GM12878 (cell line): ENCODE measurements around the gene SETD1A. TPM values are rescaled to one million over a fixed set of nuclear protein-coding genes. Genes with fewer than 3 reads are reported as not detected.

Source experiments
- ATAC-seq: fragments of 200-7000 bp; cut with Tn5 transposase; 3 replicates; pipeline ENCODE4 v1.9.1; 2020; ENCODE audit warnings: mild to moderate bottlenecking, moderate library complexity
- BruUV-seq: library from RNA; stranded (reverse); fragments of 400-500 nt; replicated peaks from 2 replicates; lab custom pipeline; 2021; lab: Mats Ljungman, UMichigan
- CTCF ChIA-PET: fragments of 300-600 bp; sonication (Branson Sonifier 250); formaldehyde crosslinking; extraction: SDS; loops from one replicate; lab custom pipeline; 2021; ENCODE audit warnings: inconsistent platforms; lab: Yijun Ruan, JAX
- POLR2A ChIA-PET: fragments of 350-600 bp; formaldehyde crosslinking; extraction: SDS; loops from one replicate; lab custom pipeline; 2021; ENCODE audit warnings: inconsistent platforms; lab: Charles Lee
- RAD21 ChIA-PET: fragments of 300-600 bp; sonication (Branson Sonifier 250); formaldehyde crosslinking; loops from one replicate; lab custom pipeline; 2023; ENCODE audit warnings: antibody characterized with exemption; ENCODE audit not compliant: unreplicated experiment; lab: Charles Lee
- SMC1A ChIA-PET: fragments of 300-600 bp; sonication (Branson Sonifier 250); formaldehyde crosslinking; loops from one replicate; lab custom pipeline; 2023; ENCODE audit not compliant: unreplicated experiment, uncharacterized antibody; lab: Charles Lee
- DNase-seq: peaks from one replicate; pipeline ENCODE4 v3.0.0-alpha.2; 2011; ENCODE audit warnings: low read depth, low spot score
- FAIRE-seq: peaks from 3 replicates; lab custom pipeline; 2011; peaks lifted over from hg19 to GRCh38; lab: Jason Lieb, UNC
- H2AFZ ChIP-seq: 2 replicates; pipeline ENCODE4 v1.6.0; 2011; ENCODE audit warnings: low read depth, low read length, control low read depth; ENCODE audit not compliant: control insufficient read depth
- H3K27ac ChIP-seq: 2 replicates; pipeline ENCODE4 v1.5.1; 2011; ENCODE audit warnings: control low read depth; ENCODE audit not compliant: control insufficient read depth, insufficient read depth
- H3K27me3 ChIP-seq, 2 experiments: replicated peaks in 1 of 2; 2 replicates each; pipeline versions ENCODE4 v1.6.0 to v1.6.1; 2011; ENCODE audit warnings: low read length in 1 of 2; ENCODE audit not compliant: control insufficient read depth in 2 of 2, insufficient read depth in 2 of 2
- H3K36me3 ChIP-seq, 2 experiments: 2 replicates each; pipeline ENCODE4 v1.5.1; 2011; ENCODE audit warnings: low read length in 1 of 2; ENCODE audit not compliant: control insufficient read depth in 2 of 2, insufficient read depth in 2 of 2
- H3K4me1 ChIP-seq: 2 replicates; pipeline ENCODE4 v1.6.1; 2011; ENCODE audit warnings: mild to moderate bottlenecking, low read length, moderate library complexity, mixed read lengths; ENCODE audit not compliant: control insufficient read depth, insufficient read depth
- H3K4me2 ChIP-seq: 2 replicates; pipeline ENCODE4 v1.6.0; 2011; ENCODE audit warnings: control low read depth; ENCODE audit not compliant: control insufficient read depth, insufficient read depth
- H3K4me3 ChIP-seq: fragments of 200-600 bp; sonication (generic); 2 replicates; pipeline ENCODE4 v1.5.1; 2016
- H3K79me2 ChIP-seq: 2 replicates; pipeline ENCODE4 v1.6.0; 2011; ENCODE audit warnings: low read length; ENCODE audit not compliant: control insufficient read depth, insufficient read depth
- H3K9ac ChIP-seq: 2 replicates; pipeline ENCODE4 v1.8.0; 2011; ENCODE audit warnings: low read length, control low read depth, mixed read lengths; ENCODE audit not compliant: control insufficient read depth, insufficient read depth
- H3K9me3 ChIP-seq: replicated peaks from 3 replicates; pipeline ENCODE4 v1.5.1; 2011; ENCODE audit warnings: mild to moderate bottlenecking, low read length; ENCODE audit not compliant: control insufficient read depth, insufficient read depth
- H4K20me1 ChIP-seq: 2 replicates; pipeline ENCODE4 v1.6.0; 2011; ENCODE audit not compliant: control insufficient read depth, insufficient read depth
- CTCF ChIP-seq, 3 experiments: IDR thresholded peaks in 2 of 3; conservative IDR thresholded peaks in 1 of 3; 2 replicates each; pipeline ENCODE4 v1.5.1; 2011; ENCODE audit warnings: low read depth in 3 of 3, low read length in 3 of 3, mild to moderate bottlenecking in 3 of 3, control low read depth in 2 of 3, moderate library complexity in 2 of 3, inconsistent platforms in 1 of 3, mixed read lengths in 1 of 3; ENCODE audit not compliant: control insufficient read depth in 2 of 3, insufficient read depth in 1 of 3; ENCODE audit errors: extremely low read depth in 1 of 3
- FOXK2 ChIP-seq: fragments of 450-650 bp; IDR thresholded peaks from 2 replicates; pipeline ENCODE4 v1.6.1; 2017; ENCODE audit warnings: mild to moderate bottlenecking, moderate library complexity
- IRF4 ChIP-seq: IDR thresholded peaks from 2 replicates; pipeline ENCODE4 v1.6.1; 2011; ENCODE audit warnings: low read depth, low read length
- JUND ChIP-seq: IDR thresholded peaks from 2 replicates; pipeline ENCODE4 v1.6.1; 2012; ENCODE audit warnings: low read depth, mild to moderate bottlenecking, low read length, improper control_type of control experiment, moderate library complexity
- POLR2A ChIP-seq: IDR thresholded peaks from 2 replicates; pipeline ENCODE4 v1.6.1; 2011; ENCODE audit warnings: low read depth, mild to moderate bottlenecking, low read length
- WGBS: methylation state at CpG from one replicate; pipeline ENCODE4 v1.1.6; 2016; ENCODE audit warnings: low lambda C conversion rate; ENCODE audit not compliant: insufficient replicate concordance, insufficient coverage; ENCODE audit errors: missing lambda C conversion rate; 5-methylcytosine and 5-hydroxymethylcytosine counted together
- in situ Hi-C: fragments of 300-500 bp; cut with MboI; formaldehyde crosslinking; loops from 9 replicates; pipeline ENCODE4 v1.14.3; 2018; ENCODE audit warnings: mixed read lengths
- intact Hi-C: fragments of 100-400 bp; cut with micrococcal nuclease; formaldehyde crosslinking; loops from one replicate; pipeline ENCODE4 v1.14.2; 2022; ENCODE audit not compliant: unreplicated experiment
- polyA plus RNA-seq, 11 experiments: library from polyadenylated mRNA; depleted of rRNA in 4 of 11; unstranded in 6 of 11; stranded (reverse) in 5 of 11; fragments of >200 nt; fragmentation: Nextera tagmentation in 4 of 11; fragmentation: Illumina TruSeq in 1 of 11; extraction: Ambion mirVana in 4 of 11; extraction: Trizol in 1 of 11; gene quantifications; 1 replicate in 1 of 11; 2 replicates in 10 of 11; pipeline versions ENCODE4 v1.2.1 to v1.2.3, GENCODE V29; 2011 to 2016; ENCODE audit warnings: inconsistent platforms in 2 of 11, missing spikeins in 2 of 11, low read depth in 1 of 11
- total RNA-seq, 4 experiments: library from RNA; depleted of rRNA in 3 of 4; stranded (reverse); fragments of >200 nt in 3 of 4; fragmentation: Illumina TruSeq in 1 of 4; extraction: Trizol in 1 of 4; gene quantifications; 2 replicates each; pipeline versions ENCODE4 v1.2.1 to v1.2.3, GENCODE V29; 2013 to 2021

Gene SETD1A
- total and polyA plus RNA-seq, 10 of the 15 experiments (the other 5 are each of a cell fraction or from before 2014, with no cell fraction given): 0.02 to 25.9 (median 4.9) TPM

DNA sequence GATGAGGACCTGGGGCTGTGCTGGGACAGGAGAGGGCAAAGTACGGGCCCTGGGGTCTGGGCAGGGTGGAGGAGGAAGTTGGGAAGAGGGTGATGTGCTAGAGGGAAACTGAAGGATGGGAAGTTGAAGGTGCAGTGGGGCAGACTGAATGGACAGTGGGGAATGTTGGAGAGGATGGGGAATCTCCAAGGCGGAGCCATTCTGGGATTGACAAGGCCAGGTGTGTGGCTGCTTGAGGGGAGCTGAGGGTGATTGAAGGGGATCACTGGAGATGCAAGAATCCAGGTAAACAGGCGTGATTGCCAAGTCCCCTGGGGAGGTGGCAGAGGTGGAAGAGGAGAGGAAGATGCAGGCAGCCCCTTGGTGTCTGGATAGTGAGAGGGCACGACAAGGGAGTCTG is 18.9 kb downstream of the SETD1A start:
- Histone ChIP-seq H3K4me3 (no peak overlapping the region), H3K4me2 (no peak overlapping the region), H3K79me2 (no peaks in the 10 kb centered on the region), H3K27ac (no peak overlapping the region), H3K36me3 (peaks cover 15 to 32% of the 10 kb centered on the region in 2 experiments; a peak in 3 of 4 replicates), H3K27me3 (no peaks in the 10 kb centered on the region), H3K4me1 (no peaks in the 10 kb centered on the region), H3K9ac (no peak overlapping the region), H2AFZ (no peak overlapping the region)
- DNase-seq (no peak), FAIRE-seq (no peak), ATAC-seq (no peak)
- RAD21 ChIA-PET: no interaction called here
- CTCF ChIA-PET: no interaction called here
- POLR2A ChIA-PET: no interaction called here
- 96% methylated on average over 4 of the region's 4 CpGs for WGBS
- BruUV-seq: no TSS peak
- SMC1A ChIA-PET: no interaction called here
- TF ChIP-seq IRF4 (no peak), FOXK2 (no peak), POLR2A (peak; percentile 15; the same call in 1 of the 2 replicates)
- TF ChIP-seq, all 136 proteins: peak for 1
- in situ Hi-C loops: loop anchor here (25.0 kb wide), 1 partner anchor 461 kb away; the partner anchor contains the start of genes COX6A2 and ZNF843
- Histone ChIP-seq H3K9me3 (no peaks in the 10 kb centered on the region), H4K20me1 (no peaks in the 10 kb centered on the region)
- intact Hi-C loops: no loop called here

- H3K4me3 ChIP-seq: no peak overlapping the region
- H3K27ac ChIP-seq: no peak overlapping the region
- CTCF ChIA-PET: interaction anchor here (1.2 kb wide), 1 partner anchor 165 kb away, joined by 4 read pairs; no protein-coding TSS in a partner anchor
- BruUV-seq: no TSS peak
- no peaks in the 10 kb centered on the region for H3K9me3 ChIP-seq
- H3K4me2 ChIP-seq: no peak overlapping the region
- SMC1A ChIA-PET: interaction anchor here (1.0 kb wide), 1 partner anchor 165 kb away, joined by 3 read pairs; no protein-coding TSS in a partner anchor
- ATAC-seq (0 out of 3 replicates have a peak, but pooled peaks have one; percentile 29), DNase-seq (no peak), FAIRE-seq (no peak)
- H3K27me3 ChIP-seq: no peaks in the 10 kb centered on the region
- in situ Hi-C loops (loop anchor here (25.0 kb wide), 1 partner anchor 460 kb away; the partner anchor contains the start of genes COX6A2 and ZNF843), intact Hi-C loops (no loop called here)
- H2AFZ ChIP-seq: no peak overlapping the region
- H3K79me2 ChIP-seq: no peaks in the 10 kb centered on the region
- H4K20me1 ChIP-seq: no peaks in the 10 kb centered on the region
- POLR2A ChIA-PET: no interaction called here
- H3K4me1 ChIP-seq: no peaks in the 10 kb centered on the region
- RAD21 ChIA-PET: no interaction called here
- H3K36me3 ChIP-seq: peaks cover 15 to 31% of the 10 kb centered on the region in 2 experiments; a peak in 3 of 4 replicates
- 84% methylated on average over 17 of the region's 17 CpGs for WGBS
- H3K9ac ChIP-seq: no peak overlapping the region
- TF ChIP-seq JUND: no peak
- TF ChIP-seq CTCF (IDR thresholded peaks at IDR 0.05 in 2 of 3, conservative IDR thresholded peaks at IDR 0.05 in 1 of 3; ENCODE audit: control insufficient read depth in 2 of 3, extremely low read depth in 1 of 3, insufficient read depth in 1 of 3, low read depth in 3 of 3, low read length in 3 of 3): peak; percentile 9 to 37 (median 32); a peak in 4 of 6 replicates
Measured at GRCh38 chr16:30977502-30977901, 19.9 kb downstream of the SETD1A start.
